K562 (cell line): ENCODE data around the gene SLC36A2. TPM values are rescaled to one million over a fixed set of nuclear protein-coding genes. Genes with fewer than 3 reads are reported as not detected.
"Not testable (repeated sequence)": the region's sequence is repeated elsewhere in the genome, so short reads cannot be mapped to it uniquely, and the experiment has no call there.

Experiments
- ATAC-seq: fragments of 200-7000 bp; cut with Tn5 transposase; 3 replicates; pipeline ENCODE4 v1.9.1; 2020; ENCODE audit warnings: moderate library complexity
- BruUV-seq: library from RNA; stranded (reverse); fragments of 400-500 nt; replicated peaks from 2 replicates; lab custom pipeline; 2021; lab: Mats Ljungman, UMichigan
- CTCF ChIA-PET: fragments of 300-600 bp; formaldehyde crosslinking; extraction: SDS; loops from one replicate; lab custom pipeline; 2021; ENCODE audit warnings: low intra/inter-chr PET ratio; lab: Yijun Ruan, JAX
- POLR2A ChIA-PET: fragments of 300-600, 350-650 bp; sonication (Branson Sonifier 250); formaldehyde crosslinking; extraction: SDS; loops from one replicate; lab custom pipeline; 2021; ENCODE audit warnings: antibody characterized with exemption, inconsistent platforms; lab: Yijun Ruan, JAX
- DNase-seq, 4 experiments: peaks; one replicate each; pipeline versions ENCODE4 v3.0.0 to v3.0.0-alpha.2; 2011 to 2018; ENCODE audit warnings: low spot score in 3 of 4, mixed read lengths in 3 of 4; ENCODE audit errors: extremely low read depth in 1 of 4
- FAIRE-seq: peaks from 2 replicates; lab custom pipeline; 2011; peaks lifted over from hg19 to GRCh38; lab: Jason Lieb, UNC
- H2AFZ ChIP-seq: 2 replicates; pipeline ENCODE4 v1.6.0; 2011; ENCODE audit warnings: low read depth, low read length, control low read depth, inconsistent platforms
- H3K27ac ChIP-seq: fragments of 200-600 bp; 3 replicates; pipeline ENCODE4 v1.8.0; 2011; ENCODE audit warnings: low read depth, mild to moderate bottlenecking, control low read depth, inconsistent platforms, low read length, moderate library complexity, mixed read lengths; ENCODE audit errors: extremely low read depth
- H3K27me3 ChIP-seq, 2 experiments: fragments of 300-600 bp in 1 of 2; 2 replicates in 1 of 2; 3 replicates in 1 of 2; pipeline versions ENCODE4 v1.6.0 to v1.8.0; 2011; ENCODE audit warnings: inconsistent platforms in 2 of 2, low read length in 2 of 2, mild to moderate bottlenecking in 1 of 2, mixed read lengths in 1 of 2, moderate library complexity in 1 of 2; ENCODE audit not compliant: control insufficient read depth in 2 of 2, insufficient read depth in 2 of 2
- H3K36me3 ChIP-seq: fragments of 300-600 bp; 3 replicates; pipeline ENCODE4 v1.8.0; 2011; ENCODE audit warnings: mild to moderate bottlenecking, low read length, inconsistent platforms; ENCODE audit not compliant: control insufficient read depth, insufficient read depth
- H3K4me1 ChIP-seq, 2 experiments: fragments of 200-600 bp in 1 of 2; replicated peaks in 1 of 2; 2 replicates in 1 of 2; 3 replicates in 1 of 2; pipeline versions ENCODE4 v1.5.1 to v1.8.0; 2011; ENCODE audit warnings: inconsistent platforms in 2 of 2, low read length in 2 of 2, mild to moderate bottlenecking in 1 of 2, mixed read lengths in 1 of 2, moderate library complexity in 1 of 2; ENCODE audit not compliant: control insufficient read depth in 2 of 2, insufficient read depth in 2 of 2
- H3K4me2 ChIP-seq: 2 replicates; pipeline ENCODE4 v1.6.1; 2011; ENCODE audit warnings: low read length, control low read depth, inconsistent platforms, mixed read lengths; ENCODE audit not compliant: insufficient read depth
- H3K4me3 ChIP-seq: fragments of 200-600 bp; sonication (generic), shearing (Covaris generic); 2 replicates; pipeline ENCODE4 v1.5.1; 2016; ENCODE audit warnings: control low read depth, inconsistent platforms
- H3K79me2 ChIP-seq: fragments of 200-600 bp; 3 replicates; pipeline ENCODE4 v1.8.0; 2011; ENCODE audit warnings: low read length, inconsistent platforms; ENCODE audit not compliant: control insufficient read depth, insufficient read depth
- H3K9ac ChIP-seq, 2 experiments: 2 replicates each; pipeline versions ENCODE4 v1.6.0 to v1.6.1; 2011; ENCODE audit warnings: low read depth in 2 of 2, low read length in 2 of 2, control low read depth in 1 of 2, inconsistent platforms in 1 of 2, mild to moderate bottlenecking in 1 of 2, mixed read lengths in 1 of 2; ENCODE audit not compliant: insufficient read depth in 1 of 2
- H3K9me1 ChIP-seq: one replicate; pipeline ENCODE4 v1.6.0; 2011; ENCODE audit warnings: inconsistent platforms, mild to moderate bottlenecking, low read length, moderate library complexity; ENCODE audit not compliant: control insufficient read depth, insufficient read depth
- H3K9me3 ChIP-seq: replicated peaks from 2 replicates; pipeline ENCODE4 v1.5.1; 2011; ENCODE audit warnings: low read depth, low read length, inconsistent platforms; ENCODE audit not compliant: control insufficient read depth, insufficient read depth
- H4K20me1 ChIP-seq: replicated peaks from 2 replicates; pipeline ENCODE4 v1.6.1; 2011; ENCODE audit warnings: low read length, inconsistent platforms, mixed read lengths; ENCODE audit not compliant: control insufficient read depth, insufficient read depth
- CBFA2T2 ChIP-seq: fragments of 450-650 bp; conservative IDR thresholded peaks from 2 replicates; pipeline ENCODE4 v1.6.1; 2017; ENCODE audit warnings: mild to moderate bottlenecking
- CBX5 ChIP-seq: IDR thresholded peaks from 2 replicates; pipeline ENCODE4 v1.6.1; 2014; ENCODE audit warnings: low read depth, borderline replicate concordance
- HCFC1 ChIP-seq: IDR thresholded peaks from 2 replicates; pipeline ENCODE4 v1.6.1; 2012; ENCODE audit warnings: low read depth, low read length, improper control_type of control experiment
- NR2C1 ChIP-seq, 2 experiments: fragments of 450-650 bp; IDR thresholded peaks; 2 replicates each; pipeline ENCODE4 v1.6.1; 2017; ENCODE audit warnings: mild to moderate bottlenecking in 2 of 2, antibody characterized with exemption in 1 of 2, inconsistent platforms in 1 of 2, missing compliant biosample characterization in 1 of 2, missing genetic modification characterization in 1 of 2
- TRIM24 ChIP-seq, 2 experiments: fragments of 450-650 bp; IDR thresholded peaks; 2 replicates each; pipeline ENCODE4 v1.6.1; 2016
- TRIM28 ChIP-seq: fragments of 450-650 bp; IDR thresholded peaks from 2 replicates; pipeline ENCODE4 v1.6.1; 2017
- ZNF23 ChIP-seq: fragments of 250-450 bp; sonication (Bioruptor Pico); IDR thresholded peaks from 2 replicates; pipeline ENCODE4 v1.4.0; 2020; ENCODE audit warnings: mild to moderate bottlenecking
- ZNF445 ChIP-seq: fragments of 250-450 bp; sonication (Bioruptor Pico); IDR thresholded peaks from 2 replicates; pipeline ENCODE4 v1.4.0; 2020; ENCODE audit warnings: low read depth, mild to moderate bottlenecking, moderate library complexity
- WGBS: fragments of 100-300 bp; shearing (Covaris generic); methylation state at CpG from one replicate; pipeline ENCODE4 v1.1.6; 2016; ENCODE audit warnings: low coverage, mixed read lengths; ENCODE audit not compliant: insufficient coverage; ENCODE audit errors: missing lambda C conversion rate; 5-methylcytosine and 5-hydroxymethylcytosine counted together
- in situ Hi-C: fragments of 300-500 bp; cut with MboI; formaldehyde crosslinking; loops from 4 replicates; pipeline ENCODE4 v1.15.0; 2018; ENCODE audit warnings: inconsistent platforms, mixed read lengths
- intact Hi-C: fragments of 100-400 bp; cut with micrococcal nuclease; formaldehyde crosslinking; loops from 2 replicates; pipeline ENCODE4 v1.14.2; 2022
- polyA plus RNA-seq, 8 experiments: library from polyadenylated mRNA; depleted of rRNA in 4 of 8; stranded (reverse) in 5 of 8; unstranded in 3 of 8; fragments of >200 nt; fragmentation: Nextera tagmentation in 2 of 8; fragmentation: Illumina TruSeq in 1 of 8; extraction: Ambion mirVana in 2 of 8; extraction: Trizol in 1 of 8; gene quantifications; 2 replicates each; pipeline versions ENCODE4 v1.2.1 to v1.2.3, GENCODE V29; 2011 to 2014; ENCODE audit warnings: inconsistent platforms in 1 of 8, missing spikeins in 1 of 8
- total RNA-seq, 7 experiments: library from RNA; depleted of rRNA in 6 of 7; stranded (reverse); fragments of >200 nt in 6 of 7; fragmentation: Illumina TruSeq in 2 of 7; extraction: Trizol in 2 of 7; gene quantifications; 2 replicates each; pipeline versions ENCODE4 v1.2.1 to v1.2.3, GENCODE V29; 2011 to 2021; ENCODE audit warnings: low replicate concordance in 1 of 7

Gene SLC36A2
- total and polyA plus RNA-seq, 9 of the 15 experiments (the other 6 are each of a cell fraction or from before 2014, with no cell fraction given): not detected

DNA sequence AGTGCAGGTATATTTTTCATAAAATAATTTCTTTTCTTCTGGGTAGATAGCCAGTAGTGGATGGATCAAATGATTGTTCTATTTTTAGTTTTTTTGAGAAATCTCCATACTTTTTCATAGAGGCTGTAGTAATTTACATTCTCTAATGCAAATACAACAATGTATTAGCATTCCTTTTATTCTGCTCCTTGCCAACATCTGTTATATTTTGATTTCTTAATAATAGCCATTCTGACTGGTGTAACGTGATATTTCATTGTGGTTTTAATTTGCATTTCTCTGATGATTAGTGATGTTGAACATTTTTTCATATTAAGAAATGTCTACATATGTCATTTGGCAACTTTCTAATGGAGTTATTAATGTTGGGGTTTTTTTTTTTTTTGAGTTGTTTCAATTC is 27.2 kb upstream of the SLC36A2 start (continued):
- TF ChIP-seq CBFA2T2 (no peak), ZNF23 (CRISPR knock-in tag) (no peak), HCFC1 (no peak)

DNA sequence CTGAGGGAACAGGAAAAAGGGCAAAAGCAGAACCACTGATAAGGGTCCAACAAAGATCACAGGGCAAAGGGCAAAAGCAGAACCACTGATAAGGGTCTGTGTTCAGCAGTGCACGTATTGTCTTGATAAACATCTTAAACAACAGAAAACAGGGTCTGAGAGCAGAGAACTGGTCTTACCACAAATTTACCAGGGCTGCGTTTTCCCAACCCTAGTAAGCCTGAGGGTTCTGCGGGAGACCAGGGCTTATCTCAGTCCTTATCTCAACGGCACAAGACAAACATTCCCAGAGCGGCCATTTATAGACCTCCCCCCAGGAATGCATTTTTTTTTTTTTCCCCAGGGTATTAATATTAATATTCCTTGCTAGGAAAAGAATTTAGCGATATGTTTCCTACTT is 19.7 kb upstream of the SLC36A2 start:
- H3K27me3 ChIP-seq, FAIRE-seq, H3K9ac ChIP-seq, H3K9me1 ChIP-seq, H3K4me2 ChIP-seq: not testable (repeated sequence)
- TF ChIP-seq CBX5 (peak; percentile 77), TRIM28 (peak; percentile 85; the same call in 1 of the 2 replicates), ZNF445 (CRISPR knock-in tag) (peak; percentile 58; the same call in 1 of the 2 replicates), TRIM24 (IDR thresholded peaks at IDR 0.05) (0 out of 4 replicates have a peak, but pooled peaks of 1 of the 2 experiments have one; percentile 24), NR2C1 (IDR thresholded peaks at IDR 0.05) (0 out of 2 replicates have a peak, but pooled peaks have one; percentile 20), NR2C1 (tag; IDR thresholded peaks at IDR 0.05) (peak; percentile 36; the same call in 1 of the 2 replicates)
- TF ChIP-seq, all 486 proteins: peak for 5; not testable (repeated sequence) for 481
- H3K79me2 ChIP-seq, H3K4me1 ChIP-seq, H4K20me1 ChIP-seq, POLR2A ChIA-PET, H3K36me3 ChIP-seq, BruUV-seq, ATAC-seq, H3K4me3 ChIP-seq, H2AFZ ChIP-seq, in situ Hi-C loops, DNase-seq, CTCF ChIA-PET, H3K27ac ChIP-seq, intact Hi-C loops, H3K9me3 ChIP-seq: not testable (repeated sequence)
- 8% methylated on average over 6 of the region's 6 CpGs for WGBS
